Pancreas (tissue), 10 donors: ENCODE results near the gene TNFSF15. TPM values are rescaled to one million over a fixed set of nuclear protein-coding genes. Genes with fewer than 3 reads are reported as not detected.

Experiments used
- ATAC-seq, 4 donors: fragments of 200-7000 bp; cut with Tn5 transposase; one replicate each; pipeline versions ENCODE4 v1.8.0 to v1.9.1; 2020; ENCODE audit warnings: mild to moderate bottlenecking in 4 of 4, moderate library complexity in 4 of 4
- DNase-seq, 6 donors: peaks; one replicate each; pipeline ENCODE4 v3.0.0-alpha.2; 2020
- FAIRE-seq: peaks from 2 replicates; lab custom pipeline; 2012; peaks lifted over from hg19 to GRCh38; lab: Jason Lieb, UNC
- H3K27ac ChIP-seq, 4 donors: fragments of 200-600 bp; sonication (generic); 1 replicate in 3 of 4; 2 replicates in 1 of 4; pipeline versions ENCODE4 v1.5.0 to v1.8.0; 2020
- H3K27me3 ChIP-seq, 4 donors: fragments of 200-600 bp; one replicate each; pipeline ENCODE4 v1.8.0; 2021
- H3K36me3 ChIP-seq, 3 donors: fragments of 200-600 bp; sonication (generic) in 1 of 3; one replicate each; pipeline versions ENCODE4 v1.5.0 to v1.8.0; 2020 to 2021
- H3K4me1 ChIP-seq, 3 donors: fragments of 200-600 bp; one replicate each; pipeline ENCODE4 v1.8.0; 2021
- H3K4me3 ChIP-seq, 4 donors: fragments of 200-600 bp; sonication (generic) in 2 of 4; one replicate each; pipeline versions ENCODE4 v1.5.0 to v1.8.0; 2020 to 2021
- H3K9me3 ChIP-seq, 4 donors: fragments of 200-600 bp; one replicate each; pipeline ENCODE4 v1.8.0; 2021
- CTCF ChIP-seq, 4 donors: fragments of 200-600 bp; sonication (generic) in 3 of 4; IDR thresholded peaks; one replicate each; pipeline versions ENCODE4 v1.5.0 to v1.8.0; 2021; ENCODE audit warnings: antibody characterized with exemption in 4 of 4
- WGBS, 2 donors: extraction: QIAGEN DNeasy Blood & Tissue Kit; methylation state at CpG; one replicate each; pipeline ENCODE4 v1.1.7; 2013; 5-methylcytosine and 5-hydroxymethylcytosine counted together
- intact Hi-C, 3 donors: fragments of 100-400 bp; cut with DNase I; formaldehyde crosslinking; loops; one replicate each; pipeline versions ENCODE4 v1.11.1 to v1.14.2; 2022
- polyA plus RNA-seq, 2 donors: library from polyadenylated mRNA; stranded (reverse); fragments of 200-250 nt; gene quantifications; one replicate each; pipeline ENCODE4 v1.2.3, GENCODE V29; 2013
- total RNA-seq, 6 donors: library from RNA; stranded (reverse); fragmentation: NEBNext Ultra II Directional in 4 of 6; extraction: Animal tissue kit (Norgen Biotek cat#: 25700) in 4 of 6; gene quantifications; one replicate each; pipeline versions ENCODE4 v1.2.1 to v1.2.4, GENCODE V29; 2021 to 2023
- donor health status: healthy with polysubstance abuse.
- donor health status: DM: no; HTN: no; CAD: no; lungs with moderate emphysema.
- donor health status: DM: no; HTN: no; CAD: no.
- donor health status: control.
- donor health status: control.
- donor health status: Bipolar disorder and iron deficiency.
- donor health status: DM: yes; HTN: yes; CAD: no.
- donor health status: DM: no; HTN: no; CAD: no.
- donor health status: DM: no; HTN: no; CAD: no.
- donor health status: DM: yes; HTN: yes; CAD: no.

TNFSF15 gene
- total and polyA plus RNA-seq, 8 donors = 0.04 to 1.7 (median 0.12) TPM

DNA sequence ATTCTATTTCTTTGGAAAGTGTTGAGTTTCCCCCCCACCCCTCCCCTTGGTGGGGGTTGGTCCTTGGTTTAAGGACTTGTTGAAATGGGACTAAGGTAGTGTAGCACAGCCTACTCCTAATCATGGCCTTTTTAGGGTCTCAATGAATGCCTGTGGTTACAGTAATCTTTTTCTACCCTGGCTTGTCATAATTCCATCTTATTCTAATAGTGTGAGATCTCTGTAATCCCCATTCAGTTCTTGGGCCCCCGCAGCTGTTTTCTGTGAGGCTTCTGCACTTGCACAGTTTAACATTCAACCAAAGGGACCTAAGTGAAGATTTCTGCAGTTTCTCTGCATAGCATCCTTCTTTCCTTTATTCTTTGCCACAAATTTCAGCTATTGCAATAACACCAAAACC is 30.7 kb downstream of the TNFSF15 start:
- no peaks in the 10 kb centered on the region for H3K9me3 ChIP-seq
- no peak for ATAC-seq
- DNase-seq = no peak
- 86 to 89% methylated on average over 1 of the region's 1 CpG for WGBS, 2 donors
- intact Hi-C loops = no loop called here
- H3K4me3 ChIP-seq = no peak overlapping the region
- H3K27ac ChIP-seq = no peak overlapping the region
- TF ChIP-seq CTCF (IDR thresholded peaks at IDR 0.05) = no peak
- H3K36me3 ChIP-seq = no peaks in the 10 kb centered on the region
- H3K27me3 ChIP-seq = no peaks in the 10 kb centered on the region
- H3K4me1 ChIP-seq = peaks cover 0 to 11% (median 4%) of the 10 kb centered on the region in 3 donors
- FAIRE-seq = no peak

- no peaks in the 10 kb centered on the region for H3K9me3 ChIP-seq
- ATAC-seq = no peak
Measured at GRCh38 chr9:114774524-114774923, 31.3 kb downstream of the TNFSF15 start.

DNA sequence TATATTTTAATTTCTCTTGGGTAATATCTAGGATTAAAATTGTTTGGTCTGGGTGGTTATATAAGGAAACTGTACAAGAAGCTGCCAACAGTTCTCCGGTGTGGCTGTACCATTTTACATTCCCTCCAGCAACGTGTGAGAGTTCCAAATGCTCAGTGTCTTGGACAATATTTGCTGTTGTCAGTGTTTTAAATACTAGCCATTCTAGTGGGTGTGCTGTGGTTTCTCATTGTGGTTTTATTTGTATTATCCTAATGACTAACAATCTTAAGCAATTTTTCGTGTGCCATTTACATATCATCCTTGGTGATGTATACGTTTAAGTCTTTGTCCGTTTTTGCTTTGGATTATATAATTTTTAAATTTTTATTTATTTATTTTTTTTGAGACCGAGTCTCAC is 34.0 kb downstream of the TNFSF15 start:
- Histone ChIP-seq H3K27ac (no peak overlapping the region), H3K36me3 (no peaks in the 10 kb centered on the region), H3K4me1 (no peaks in the 10 kb centered on the region), H3K9me3 (no peaks in the 10 kb centered on the region), H3K27me3 (no peaks in the 10 kb centered on the region), H3K4me3 (no peak overlapping the region)
- WGBS, 2 donors = 78 to 83% methylated on average over 6 of the region's 6 CpGs
- ATAC-seq (no peak), DNase-seq (no peak), FAIRE-seq (no peak)
- intact Hi-C loops = no loop called here
- TF ChIP-seq CTCF (IDR thresholded peaks at IDR 0.05) = no peak

More at GRCh38 chr9:114774524-114774923, 31.3 kb downstream of the TNFSF15 start:
- no peak overlapping the region for H3K27ac ChIP-seq
- no peak overlapping the region for H3K4me3 ChIP-seq
- intact Hi-C loops = no loop called here
- no peaks in the 10 kb centered on the region for H3K27me3 ChIP-seq
- H3K36me3 ChIP-seq = no peaks in the 10 kb centered on the region
- TF ChIP-seq CTCF (IDR thresholded peaks at IDR 0.05) = no peak
- no peak for DNase-seq
- 63% methylated on average over 4 of the region's 4 CpGs for WGBS, 2 donors
- H3K4me1 ChIP-seq = peaks cover 0 to 5% (median 0%) of the 10 kb centered on the region in 3 donors
- FAIRE-seq = no peak

DNA sequence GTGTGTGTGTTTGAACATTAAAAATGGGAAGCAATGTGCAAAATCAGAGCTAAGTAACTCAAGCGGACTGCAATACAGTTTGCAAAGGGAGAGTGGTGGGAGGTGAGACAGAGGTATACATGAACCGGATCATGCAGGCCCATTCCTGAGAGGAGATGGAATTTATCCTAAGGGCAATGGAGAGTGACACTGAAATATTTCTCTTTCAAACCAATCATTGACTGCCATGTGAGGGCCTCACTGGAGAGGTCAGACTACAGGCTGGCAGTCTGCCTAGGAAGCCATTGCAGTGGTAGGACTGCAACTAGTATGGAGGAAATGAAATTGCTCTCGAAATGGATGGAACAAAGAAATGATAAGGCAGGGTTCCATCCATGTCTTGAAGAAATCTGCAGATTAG is 34.8 kb downstream of the TNFSF15 start:
- Histone ChIP-seq H3K4me3 (no peak overlapping the region), H3K4me1 (no peaks in the 10 kb centered on the region), H3K9me3 (no peaks in the 10 kb centered on the region), H3K27ac (no peak overlapping the region), H3K27me3 (no peaks in the 10 kb centered on the region), H3K36me3 (no peaks in the 10 kb centered on the region)
- no peak for TF ChIP-seq CTCF (IDR thresholded peaks at IDR 0.05)
- DNase-seq (no peak), ATAC-seq (no peak), FAIRE-seq (no peak)
- intact Hi-C loops = no loop called here
- WGBS, 2 donors = 87 to 88% methylated on average over 3 of the region's 3 CpGs

GRCh38 chr9:114769624-114770023 is 36.2 kb downstream of the TNFSF15 start:
- H3K36me3 ChIP-seq = no peaks in the 10 kb centered on the region
- TF ChIP-seq CTCF (IDR thresholded peaks at IDR 0.05) = no peak
- no peaks in the 10 kb centered on the region for H3K27me3 ChIP-seq
- intact Hi-C loops = no loop called here
- no peak overlapping the region for H3K27ac ChIP-seq
- FAIRE-seq = no peak
- no peaks in the 10 kb centered on the region for H3K4me1 ChIP-seq
- ATAC-seq = no peak
- no peaks in the 10 kb centered on the region for H3K9me3 ChIP-seq
- DNase-seq = no peak
- H3K4me3 ChIP-seq = no peak overlapping the region
- WGBS, 2 donors = 42 to 47% methylated on average over 1 of the region's 1 CpG
